Transverse colon (tissue), 4 donors: Measurements from ENCODE around the gene FOSL2.

Experiments
- CTCF ChIP-seq, 5 experiments: fragments of 200-600 bp in 3 of 5; fragments of 450-650 bp in 2 of 5; sonication (generic) in 3 of 5; IDR thresholded peaks; 1 replicate in 2 of 5; 2 replicates in 3 of 5; pipeline ENCODE4 v1.5.1; 2016 to 2017; ENCODE audit warnings: antibody characterized with exemption in 5 of 5, inconsistent platforms in 3 of 5, mild to moderate bottlenecking in 2 of 5, moderate library complexity in 1 of 5
- EP300 ChIP-seq: sonication (generic); formaldehyde crosslinking; IDR thresholded peaks from one replicate; pipeline ENCODE4 v1.6.1; 2017; ENCODE audit warnings: antibody characterized with exemption, low read depth
- POLR2A ChIP-seq: fragments of 450-650 bp; IDR thresholded peaks from one replicate; pipeline ENCODE4 v1.6.1; 2016; ENCODE audit warnings: antibody characterized with exemption, mild to moderate bottlenecking, moderate library complexity
- POLR2AphosphoS5 ChIP-seq, 3 donors: sonication (generic); formaldehyde crosslinking; IDR thresholded peaks; one replicate each; pipeline ENCODE4 v1.6.1; 2016; ENCODE audit warnings: antibody characterized with exemption in 3 of 3

GRCh38 chr2:28367667-28368356 lies 24.8 kb upstream of the FOSL2 start:
- TF ChIP-seq POLR2AphosphoS5 (IDR thresholded peaks at IDR 0.05) (no peak), CTCF (IDR thresholded peaks at IDR 0.05) (no peak), EP300 (no peak), POLR2A (no peak)
